Ramos (cell line): Measurements from ENCODE around the gene TRIM69.

Source experiments
- in situ Hi-C: fragments of 300-500 bp; cut with MboI; formaldehyde crosslinking; loops from one replicate; pipeline ENCODE4 v1.14.3; 2022; ENCODE audit warnings: low sequenced_read_pairs; ENCODE audit not compliant: unreplicated experiment

The TRIM69 gene

DNA sequence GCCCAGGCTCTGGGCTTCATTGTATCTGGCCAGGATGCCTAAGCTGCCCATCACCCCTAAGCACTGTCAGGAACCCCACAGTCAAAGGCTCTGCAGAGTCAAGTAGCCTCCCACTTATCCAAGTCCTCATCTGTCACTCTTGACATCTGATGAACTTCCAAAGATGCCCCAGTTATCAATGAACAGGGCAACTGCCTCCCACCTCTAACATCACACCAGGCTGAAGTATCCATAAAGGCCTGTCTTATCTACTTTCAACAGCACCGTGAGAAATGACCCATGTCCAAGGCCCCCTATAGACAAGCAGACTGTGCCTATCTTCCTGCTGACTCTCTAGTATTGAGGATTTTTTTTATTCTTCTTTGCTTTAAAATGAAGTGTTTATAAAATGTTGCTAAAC, 56.4 kb downstream of the TRIM69 start:
- in situ Hi-C loops = no loop called here

DNA sequence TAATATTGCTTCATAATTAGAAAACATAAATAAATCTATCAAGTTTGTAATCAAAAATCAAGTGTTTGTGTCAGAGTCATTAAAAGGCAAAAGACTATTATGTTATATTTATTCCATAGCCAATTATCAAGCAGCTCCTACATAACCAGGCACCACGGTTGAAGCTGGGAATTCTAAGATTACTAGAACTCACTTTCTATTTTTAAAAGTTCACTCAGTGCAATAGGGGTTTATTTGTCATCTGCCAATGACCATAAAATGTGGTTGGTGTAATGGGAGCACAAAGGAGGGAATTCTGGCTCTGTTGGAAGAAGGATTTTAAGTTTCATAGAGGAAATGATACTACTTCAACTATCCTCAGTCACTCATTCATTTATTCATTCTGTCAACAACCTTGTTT, 57.7 kb downstream of the TRIM69 start:
- in situ Hi-C loops = no loop called here

DNA sequence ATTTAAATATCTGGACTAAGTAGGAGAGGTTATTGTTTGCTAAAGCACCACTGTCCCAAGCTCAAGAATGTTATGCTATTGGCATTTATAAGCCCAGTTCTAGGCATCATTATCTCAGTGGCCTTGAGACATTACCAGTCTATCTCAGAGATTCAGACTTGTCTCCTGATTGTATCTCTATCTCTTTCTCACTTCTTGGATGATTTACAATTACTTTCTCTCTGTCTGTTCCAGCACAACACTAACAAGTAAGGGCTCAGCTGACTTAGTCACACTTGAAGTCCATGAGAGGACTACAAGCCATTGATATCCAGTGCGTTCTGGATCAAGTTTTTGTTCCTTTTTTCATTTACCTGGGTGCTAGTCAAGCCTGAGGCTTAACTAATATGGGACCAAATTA, 60.2 kb downstream of the TRIM69 start:
- in situ Hi-C loops = no loop called here

DNA sequence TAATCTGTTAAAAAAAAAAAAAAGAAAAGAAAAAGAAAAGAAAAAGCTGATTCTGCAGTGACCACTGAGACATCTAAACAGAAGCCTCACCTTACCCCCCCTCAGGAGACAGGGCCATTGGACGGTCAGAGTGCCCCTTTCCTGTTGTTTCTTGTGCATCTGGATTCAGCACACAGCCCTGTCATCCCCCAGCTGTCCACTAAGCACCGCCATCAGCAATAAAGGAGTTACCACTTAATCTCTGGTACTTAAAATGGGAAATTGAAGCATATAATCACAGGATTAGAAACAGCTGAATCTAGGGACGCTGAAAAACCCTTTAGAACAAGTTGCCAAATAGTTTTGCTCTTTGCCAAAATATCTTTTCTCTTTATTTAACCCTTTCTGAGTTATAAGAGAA, 62.5 kb downstream of the TRIM69 start:
- in situ Hi-C loops = no loop called here

DNA sequence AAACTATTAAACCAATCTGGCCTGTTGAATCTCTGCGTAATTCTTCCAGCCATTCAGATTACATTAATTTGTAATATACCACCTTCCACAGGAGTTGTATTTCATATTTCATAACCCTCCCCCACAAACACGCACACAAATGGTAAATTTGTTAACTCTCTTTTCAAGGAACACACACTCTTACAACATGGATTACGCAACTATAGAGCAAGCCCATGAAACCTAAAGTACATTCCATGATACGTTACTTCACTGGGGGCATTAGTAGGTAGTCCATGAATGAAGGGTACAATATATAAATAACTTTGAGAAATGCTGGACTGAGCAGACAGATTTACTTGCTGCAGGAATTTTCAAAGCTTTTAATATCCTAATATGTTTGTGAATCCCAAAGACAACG, 65.0 kb downstream of the TRIM69 start:
- in situ Hi-C loops = no loop called here

DNA sequence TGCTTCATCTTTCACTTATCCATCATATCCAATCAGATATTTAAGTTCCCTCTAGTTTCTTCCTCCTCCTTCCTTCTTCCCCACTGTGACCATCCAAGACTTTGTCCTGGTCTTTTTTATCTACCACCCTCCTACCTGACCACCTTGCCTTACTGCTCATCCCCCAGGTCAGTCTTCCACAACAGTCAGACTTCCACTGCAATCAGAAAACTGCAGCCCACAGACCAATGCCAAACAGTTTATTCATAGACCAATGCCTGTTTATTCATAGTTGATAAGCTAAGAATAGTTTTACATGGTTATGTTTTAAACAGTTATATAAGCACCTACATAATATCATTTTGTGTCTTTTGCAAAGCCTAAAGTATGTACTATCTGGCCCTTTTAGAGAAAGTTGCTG, 65.5 kb downstream of the TRIM69 start:
- in situ Hi-C loops = no loop called here

DNA sequence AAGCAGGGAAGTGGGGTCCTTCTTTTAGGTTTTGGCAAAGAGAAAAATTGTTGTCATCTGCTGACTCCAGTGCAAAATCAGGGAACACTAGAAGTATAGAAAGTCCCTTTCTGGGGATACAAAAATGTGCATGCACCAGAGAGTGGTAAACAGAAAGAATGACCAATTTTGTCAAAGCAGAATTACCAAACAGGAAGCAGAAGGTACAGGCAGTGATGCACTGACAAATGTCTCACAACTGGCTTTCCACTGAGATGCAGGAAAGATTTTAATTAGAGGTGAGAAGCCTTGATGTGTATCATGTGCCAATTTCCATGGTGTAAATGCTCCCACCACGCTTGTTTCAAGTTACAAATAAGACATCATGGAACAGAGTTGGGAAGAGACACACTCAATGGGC, 66.0 kb downstream of the TRIM69 start:
- in situ Hi-C loops = no loop called here

DNA sequence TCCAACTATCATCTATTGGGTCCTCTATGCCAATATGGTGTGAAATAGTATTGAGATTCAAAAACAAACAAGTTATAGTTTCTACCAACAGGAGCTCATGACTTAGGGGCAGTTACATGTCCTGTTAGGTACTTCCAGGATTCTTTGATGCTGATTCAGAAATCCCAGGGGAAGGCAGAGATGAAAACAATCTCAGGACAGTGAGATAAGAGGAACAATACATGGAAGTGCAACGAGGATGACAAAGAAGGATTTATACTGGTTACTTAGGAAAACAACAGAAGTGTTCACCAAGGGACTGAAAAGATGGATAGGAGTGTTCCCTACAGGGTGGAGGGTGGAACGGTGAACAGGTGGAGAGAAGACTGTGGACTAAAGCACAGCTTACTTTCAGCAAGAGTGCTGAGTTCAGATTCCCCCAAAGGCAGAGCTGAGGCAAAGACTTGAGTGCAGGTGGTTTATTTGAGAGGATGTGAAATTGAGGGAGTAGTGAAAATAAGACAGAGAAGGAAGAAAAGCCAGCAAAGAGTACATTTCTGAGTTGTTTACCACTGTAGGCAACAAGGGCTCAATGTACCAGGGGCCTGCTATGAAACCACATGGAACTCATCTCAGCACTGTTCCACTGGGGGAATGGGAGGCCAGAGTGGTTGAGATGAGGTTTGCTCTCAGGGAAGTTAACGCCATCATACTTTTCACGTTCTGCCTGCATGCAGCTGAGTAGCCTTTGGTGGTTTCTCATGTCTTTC, 68.1 kb downstream of the TRIM69 start:
- in situ Hi-C loops = no loop called here

DNA sequence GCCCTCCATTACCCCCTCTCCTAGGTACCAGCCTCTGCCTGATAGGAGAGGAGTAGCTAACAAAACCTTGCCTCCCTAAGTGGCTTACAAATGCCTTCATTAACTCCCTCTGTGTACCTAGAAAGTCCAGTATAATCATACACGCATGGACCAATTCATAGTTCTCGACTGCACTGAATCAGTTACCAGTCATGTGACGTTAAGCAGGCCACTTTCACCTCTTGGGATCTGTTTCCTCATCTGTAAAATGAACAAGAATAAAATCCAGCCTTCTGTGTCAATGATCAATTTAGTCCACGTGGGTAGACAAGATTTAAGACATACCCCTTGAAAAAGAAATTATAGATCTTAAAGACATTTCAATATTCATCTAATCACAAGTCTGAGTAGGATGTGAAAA, 72.2 kb downstream of the TRIM69 start:
- in situ Hi-C loops = no loop called here

DNA sequence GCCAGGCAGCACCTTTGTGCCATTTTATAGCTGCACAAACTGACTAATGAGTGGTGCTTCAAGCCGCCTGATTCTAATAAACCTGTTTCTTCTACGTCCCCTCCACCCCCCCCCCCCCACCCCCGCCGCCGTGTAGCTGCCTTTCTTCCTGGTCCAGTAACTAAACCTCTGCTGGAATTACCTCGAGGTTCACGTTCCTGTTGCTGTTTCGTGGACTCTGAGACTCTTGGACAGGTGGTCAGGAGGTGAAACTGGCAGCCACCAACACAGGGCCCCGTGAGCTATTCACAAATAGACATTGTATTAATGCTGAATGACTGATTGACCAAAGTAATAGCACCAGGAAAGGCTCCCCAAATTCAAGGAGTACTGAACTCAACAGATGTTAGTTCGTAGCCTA, 73.9 kb downstream of the TRIM69 start:
- in situ Hi-C loops = no loop called here

DNA sequence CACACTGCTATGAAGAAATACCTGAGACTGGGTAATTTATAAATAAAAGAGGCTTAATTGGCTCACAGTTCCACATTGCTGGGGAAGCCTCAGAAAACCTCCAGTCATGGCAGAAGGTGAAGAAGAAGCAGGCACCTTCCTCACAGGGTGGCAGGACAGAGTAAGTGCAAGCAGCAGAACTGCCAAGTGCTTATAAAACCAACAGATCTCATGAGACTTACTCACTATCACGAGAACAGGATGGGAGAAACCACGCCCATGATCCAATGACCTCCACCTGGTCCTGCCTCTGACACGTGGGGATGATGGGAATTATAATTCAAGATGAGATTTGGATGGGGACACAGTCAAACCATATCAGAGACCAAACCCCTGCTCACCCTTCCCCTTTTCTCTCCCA, 75.0 kb downstream of the TRIM69 start:
- in situ Hi-C loops = no loop called here

DNA sequence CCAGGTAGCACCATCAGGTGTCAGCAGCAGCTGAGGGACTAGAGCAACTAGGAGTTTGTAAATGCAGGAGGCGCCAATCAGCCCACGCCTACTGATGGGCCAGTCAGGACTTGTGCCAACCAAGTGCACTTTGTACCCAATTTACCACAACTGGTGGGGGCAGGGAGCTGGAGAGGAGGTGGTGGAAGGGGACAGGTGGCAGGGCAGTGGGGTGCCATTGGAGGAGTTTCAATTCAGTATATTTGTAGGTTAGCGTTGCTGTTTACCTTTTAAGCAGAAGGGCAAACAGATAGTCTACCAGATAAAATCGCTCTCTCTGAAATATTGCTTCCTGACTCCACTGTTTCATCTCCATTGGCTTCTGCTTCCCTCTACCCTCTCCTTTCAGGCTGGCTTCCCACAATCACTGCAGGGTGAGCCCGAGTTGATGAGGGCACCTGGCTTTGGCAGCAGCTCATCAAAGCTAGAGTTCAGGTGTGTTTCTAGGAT, 75.7 kb downstream of the TRIM69 start:
- in situ Hi-C loops = no loop called here

DNA sequence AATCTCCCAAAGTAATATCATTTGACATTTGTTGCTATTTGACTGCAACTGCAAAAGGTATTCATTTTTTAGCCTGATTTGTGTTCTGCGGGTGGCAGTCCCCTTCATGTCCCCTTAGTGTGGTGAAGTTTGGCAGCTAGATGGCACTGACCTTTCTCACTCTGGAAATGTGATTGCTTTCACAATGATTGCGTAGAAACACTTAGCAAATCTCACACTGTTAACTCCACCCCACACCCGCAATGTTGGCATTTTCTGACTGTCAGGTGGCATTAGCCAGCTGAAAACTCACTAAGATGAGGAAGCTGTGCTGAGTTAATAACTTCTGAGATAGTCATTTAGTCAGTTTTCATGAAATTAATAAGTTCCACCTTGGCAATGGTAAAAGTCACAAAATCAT, 76.9 kb downstream of the TRIM69 start:
- in situ Hi-C loops = no loop called here
